HG03342 (cell line): ENCODE results near the gene PAPPA2.

Experiments
- ATAC-seq: cut with Tn5 transposase; IDR thresholded peaks from one replicate; pipeline ENCODE4 v1.9.1; 2021; ENCODE audit warnings: mild to moderate bottlenecking, moderate library complexity; ENCODE audit not compliant: unreplicated experiment

PAPPA2 gene

GRCh38 chr1:176485083-176485482, 22.1 kb downstream of the PAPPA2 start:
- ATAC-seq, result no peak

- ATAC-seq, result no peak
These were observed 31.5 kb downstream of the PAPPA2 start for GRCh38 chr1:176494436-176494835.

- no peak for ATAC-seq
These were observed 36.7 kb downstream of the PAPPA2 start for GRCh38 chr1:176499671-176500070.

GRCh38 chr1:176501599-176501998, 38.6 kb downstream of the PAPPA2 start:
- no peak for ATAC-seq

- ATAC-seq, result no peak
These were observed 42.0 kb downstream of the PAPPA2 start for GRCh38 chr1:176504848-176505553.

- no peak for ATAC-seq
These were observed 50.0 kb downstream of the PAPPA2 start for GRCh38 chr1:176512966-176513365.

- ATAC-seq, result no peak
These were observed 52.3 kb downstream of the PAPPA2 start for GRCh38 chr1:176515310-176515709.

- peak; percentile 88 for ATAC-seq
These were observed 54.5 kb downstream of the PAPPA2 start for GRCh38 chr1:176517484-176517883.

- ATAC-seq, result no peak
These were observed 58.2 kb downstream of the PAPPA2 start for GRCh38 chr1:176521211-176521610.

- ATAC-seq, result no peak
These were observed 59.4 kb downstream of the PAPPA2 start for GRCh38 chr1:176522310-176522845.

- no peak for ATAC-seq
These were observed 66.6 kb downstream of the PAPPA2 start for GRCh38 chr1:176529395-176530090.

- no peak for ATAC-seq
These were observed 68.1 kb downstream of the PAPPA2 start for GRCh38 chr1:176531036-176531435.

- no peak for ATAC-seq
These were observed 69.2 kb downstream of the PAPPA2 start for GRCh38 chr1:176531921-176532897.

- no peak for ATAC-seq
These were observed 70.0 kb downstream of the PAPPA2 start for GRCh38 chr1:176533020-176533419.

GRCh38 chr1:176536588-176536987, 73.6 kb downstream of the PAPPA2 start:
- ATAC-seq, result no peak

GRCh38 chr1:176539018-176539417, 76.0 kb downstream of the PAPPA2 start:
- no peak for ATAC-seq

- no peak for ATAC-seq
These were observed 77.5 kb downstream of the PAPPA2 start for GRCh38 chr1:176540428-176540827.

GRCh38 chr1:176541663-176542062, 78.7 kb downstream of the PAPPA2 start:
- no peak for ATAC-seq

GRCh38 chr1:176542352-176542751, 79.4 kb downstream of the PAPPA2 start:
- no peak for ATAC-seq

GRCh38 chr1:176543360-176544129, 80.6 kb downstream of the PAPPA2 start:
- no peak for ATAC-seq
